CD4-positive, alpha-beta T cell treated with Interleukin-15 for 1 hour (primary cell): ENCODE results near the gene STBD1.
"Not testable (repeated sequence)": the region's sequence is repeated elsewhere in the genome, so short reads cannot be mapped to it uniquely, and the experiment has no call there.

Experiments
- DNase-seq: peaks from one replicate; pipeline ENCODE4 v3.0.0-alpha.2; 2020

Gene STBD1

DNA sequence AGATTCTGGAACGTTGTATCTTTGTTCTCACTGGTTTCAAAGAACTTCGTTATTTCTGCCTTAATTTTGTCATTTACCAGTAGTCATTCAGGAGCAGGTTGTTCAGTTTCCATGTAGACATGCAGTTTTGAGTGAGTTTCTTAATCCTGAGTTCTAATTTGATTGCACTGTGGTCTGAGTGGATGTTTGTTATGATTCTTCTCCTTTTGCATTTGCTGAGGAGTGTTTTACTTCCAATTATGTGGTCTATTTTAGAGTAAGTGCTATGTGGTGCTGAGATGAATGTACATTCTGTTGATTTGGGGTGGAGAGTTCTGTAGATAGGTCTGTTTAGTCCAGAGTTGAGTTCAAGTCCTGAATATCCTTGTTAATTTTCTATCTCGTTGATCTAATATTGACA, 18.7 kb upstream of the STBD1 start:
- DNase-seq = not testable (repeated sequence)

DNA sequence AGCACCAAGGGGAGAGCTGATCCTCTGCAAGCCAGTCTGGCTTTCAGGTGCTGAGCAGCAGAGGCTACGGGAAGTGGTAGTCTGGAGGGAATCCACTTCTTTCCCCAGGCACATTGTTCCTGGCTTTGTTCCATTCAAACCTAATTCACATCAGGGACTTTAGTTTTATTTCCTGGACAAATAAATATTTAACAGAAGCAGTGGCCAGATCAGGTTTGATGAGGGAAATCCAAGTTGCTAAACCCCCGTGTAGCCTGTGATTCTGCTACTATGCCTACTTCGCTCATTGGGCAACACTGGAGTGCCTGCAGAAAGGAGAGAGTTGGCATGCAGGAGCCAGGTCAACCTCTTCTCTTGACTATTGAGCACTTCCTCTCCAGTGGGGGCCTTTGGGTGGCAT, 13.8 kb upstream of the STBD1 start:
- no peak for DNase-seq

DNA sequence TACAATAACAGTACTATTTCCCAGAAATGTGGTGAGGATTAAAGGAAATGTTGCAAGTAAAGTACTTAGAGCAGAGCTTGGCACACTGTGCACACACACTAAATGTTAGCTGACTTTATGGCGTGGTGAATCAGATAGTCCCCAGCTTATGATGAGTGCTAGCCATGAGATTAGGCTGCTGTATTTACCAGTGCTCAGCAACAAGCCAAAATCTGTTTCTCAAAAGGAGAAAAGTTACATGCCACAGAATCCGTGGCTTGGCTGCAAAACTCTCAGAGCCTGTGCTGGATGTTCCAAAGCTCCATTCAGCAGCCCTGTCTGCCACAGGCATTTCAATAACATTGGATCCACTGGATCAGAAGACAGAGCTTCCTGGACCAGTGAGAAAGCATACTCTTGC, 12.8 kb upstream of the STBD1 start:
- no peak for DNase-seq

DNA sequence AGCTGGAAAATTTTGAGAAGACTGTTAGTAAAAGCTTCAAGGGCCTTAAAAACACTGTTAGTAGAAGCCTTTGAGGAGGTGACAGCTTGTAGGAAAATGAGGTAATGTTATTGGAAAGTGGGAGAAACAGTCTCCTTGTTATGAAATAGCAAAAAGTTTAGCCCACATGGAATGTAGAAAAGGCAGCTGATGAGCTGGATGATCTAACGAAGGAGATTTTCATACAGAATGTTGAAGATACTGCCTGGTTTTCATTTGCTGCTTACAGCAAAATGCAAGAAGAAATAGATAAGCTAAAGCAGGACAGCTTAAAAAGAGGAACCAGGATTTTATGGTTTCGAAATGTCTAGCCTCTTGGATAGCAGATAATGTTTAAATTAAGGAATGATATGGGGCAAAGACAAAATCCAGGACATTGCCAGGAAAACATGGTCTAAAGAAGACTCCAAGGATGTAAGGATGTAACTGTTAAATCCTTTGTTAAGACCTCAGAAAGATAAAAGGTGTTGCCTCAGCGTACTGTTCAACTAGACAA, 10.2 kb upstream of the STBD1 start:
- no peak for DNase-seq

DNA sequence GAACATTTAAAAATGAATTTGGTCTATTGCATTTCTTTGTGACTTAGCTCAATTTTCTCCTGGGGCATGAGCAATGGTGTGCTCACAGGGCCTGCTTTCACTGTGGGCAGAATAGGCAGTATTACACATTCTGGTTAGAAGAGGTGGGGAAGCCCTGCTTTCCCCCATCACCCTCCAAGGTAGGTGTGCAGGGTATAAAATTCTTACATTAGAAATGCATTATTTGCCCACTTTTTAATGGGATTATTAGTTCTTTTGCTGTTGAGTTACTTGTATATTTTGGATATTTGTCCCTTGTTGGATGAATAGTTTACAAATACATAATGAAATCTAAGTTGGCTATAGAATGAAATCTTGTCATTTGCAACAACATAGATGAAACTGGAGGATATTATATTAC, 8.3 kb upstream of the STBD1 start:
- no peak for DNase-seq

DNA sequence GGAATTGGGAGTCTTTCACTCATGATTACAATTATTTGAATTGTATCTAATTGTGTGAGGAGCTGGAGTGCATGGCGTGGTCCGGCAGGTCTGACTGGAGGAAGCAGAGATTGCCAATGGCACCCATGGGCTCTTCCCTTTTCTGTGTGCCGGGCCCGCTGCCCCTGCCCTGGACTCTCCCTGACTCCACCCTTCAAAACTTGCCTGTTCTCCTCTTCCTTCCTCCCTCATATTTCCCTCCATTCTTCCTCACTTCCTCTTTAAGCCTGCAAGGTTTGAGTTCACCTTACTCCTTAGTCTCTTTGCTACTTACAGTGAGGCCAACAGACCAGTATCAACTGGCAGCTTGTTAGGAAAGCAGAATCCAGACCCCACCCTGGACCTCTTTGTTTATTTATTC, 6.5 kb upstream of the STBD1 start:
- no peak for DNase-seq

DNA sequence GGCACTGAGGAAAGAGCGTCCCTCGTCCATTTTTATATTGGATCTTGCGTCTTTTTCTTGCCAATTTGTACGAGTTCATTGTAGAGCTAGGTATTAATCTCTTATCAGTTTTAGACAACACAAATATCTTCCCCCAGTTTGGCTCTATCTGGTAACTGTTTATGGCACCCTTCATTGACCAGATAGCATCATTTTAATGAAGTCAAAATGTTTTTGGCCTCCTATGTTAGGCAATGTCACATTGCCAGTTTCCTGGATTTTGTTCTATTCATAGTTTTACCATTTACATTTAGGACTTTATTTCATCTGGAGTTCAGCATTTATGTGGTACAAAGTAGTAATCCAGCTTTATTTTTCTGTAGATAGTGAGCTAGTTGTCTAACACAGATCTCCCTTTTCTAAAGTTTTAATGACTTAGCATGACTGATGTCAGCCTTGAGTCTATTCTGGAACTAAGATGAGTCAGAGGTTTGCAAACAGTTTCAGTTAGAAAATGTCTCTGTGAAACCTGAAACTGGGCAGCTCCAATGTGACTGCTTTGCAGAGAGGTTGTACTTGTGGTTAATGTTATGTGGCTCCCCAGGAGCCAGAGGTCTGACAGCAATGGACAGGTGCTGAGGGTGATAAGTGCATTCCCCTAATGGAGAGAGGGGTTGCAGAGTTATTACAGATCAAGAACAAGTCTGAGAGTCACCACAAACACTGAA, 5.3 kb upstream of the STBD1 start:
- no peak for DNase-seq

DNA sequence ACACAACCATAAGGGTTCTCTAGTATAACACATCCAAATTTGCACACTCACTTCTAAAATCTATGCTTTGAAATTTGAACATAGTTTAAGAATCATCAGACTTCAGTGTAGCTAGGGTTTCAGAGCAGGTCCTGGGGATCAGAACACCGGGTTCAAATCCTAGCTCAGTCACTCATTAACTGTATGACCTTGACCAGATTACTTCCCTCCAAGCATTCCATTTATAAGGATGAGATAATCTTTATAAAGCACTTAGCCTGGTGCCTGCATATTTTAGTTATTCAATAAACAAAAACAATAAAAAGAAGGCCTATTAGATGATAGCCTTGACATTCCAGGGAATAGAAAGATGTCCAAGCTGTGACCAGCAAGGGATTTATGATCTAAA, 4.8 kb upstream of the STBD1 start:
- no peak for DNase-seq

DNA sequence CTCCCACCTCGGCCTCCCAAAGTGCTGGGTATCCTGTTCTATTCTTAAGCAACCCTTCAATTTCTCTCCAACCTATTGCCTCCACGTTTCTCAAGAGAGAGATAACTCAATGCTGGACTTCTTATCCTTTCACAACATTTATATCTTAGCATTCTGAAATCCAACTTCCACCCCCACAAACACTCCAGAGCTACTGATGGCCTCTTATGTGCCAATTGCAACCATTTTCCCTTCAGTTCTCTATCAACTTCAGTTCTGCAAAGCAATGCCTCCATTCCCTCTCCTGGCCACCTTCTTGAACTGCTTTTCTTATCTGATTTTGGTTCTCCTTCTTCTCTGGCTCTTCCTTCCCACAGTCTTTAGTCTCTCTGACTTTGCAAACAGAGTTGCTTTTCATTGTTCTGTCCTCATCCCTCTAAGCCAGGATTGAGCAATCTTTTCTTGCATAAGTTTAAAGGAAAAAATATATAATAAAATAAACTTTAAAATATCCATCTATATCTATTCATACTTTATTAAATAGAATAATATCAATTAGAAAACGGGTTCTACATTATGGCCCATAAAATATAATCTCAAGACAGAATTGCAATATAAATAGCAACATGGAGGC, 3.6 kb upstream of the STBD1 start:
- DNase-seq = no peak

DNA sequence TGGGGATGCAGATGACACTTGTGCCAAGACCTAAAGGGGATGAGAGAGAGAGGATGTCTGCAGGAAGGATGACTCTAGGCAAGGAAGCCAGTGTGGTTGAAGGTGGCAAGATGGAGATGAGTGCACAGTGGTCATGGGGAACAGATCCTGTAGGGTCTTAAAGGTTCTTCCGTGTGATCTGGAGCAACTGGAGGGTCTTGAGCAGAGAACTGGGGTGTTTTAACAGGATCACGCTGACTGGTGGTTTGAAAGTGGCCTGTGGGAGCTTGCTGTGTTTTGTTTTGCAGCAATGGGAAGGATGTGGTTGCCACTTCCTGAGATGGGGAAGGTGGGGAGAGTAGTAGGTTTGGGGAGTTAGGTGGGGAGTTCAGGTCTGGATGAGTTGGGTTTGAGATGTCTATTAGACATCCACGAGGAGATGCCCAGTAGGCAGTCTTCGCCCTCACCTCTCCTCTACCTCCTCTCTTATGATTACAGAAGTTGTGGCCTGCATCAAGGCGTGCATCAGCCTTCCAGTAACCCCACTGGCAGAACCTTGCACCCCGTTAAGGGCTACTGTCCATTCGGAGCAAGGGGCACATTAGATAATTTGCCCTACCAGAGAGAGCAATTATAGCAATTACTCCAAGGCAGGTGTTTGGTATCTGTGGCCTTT, 1.4 kb upstream of the STBD1 start:
- no peak for DNase-seq

DNA sequence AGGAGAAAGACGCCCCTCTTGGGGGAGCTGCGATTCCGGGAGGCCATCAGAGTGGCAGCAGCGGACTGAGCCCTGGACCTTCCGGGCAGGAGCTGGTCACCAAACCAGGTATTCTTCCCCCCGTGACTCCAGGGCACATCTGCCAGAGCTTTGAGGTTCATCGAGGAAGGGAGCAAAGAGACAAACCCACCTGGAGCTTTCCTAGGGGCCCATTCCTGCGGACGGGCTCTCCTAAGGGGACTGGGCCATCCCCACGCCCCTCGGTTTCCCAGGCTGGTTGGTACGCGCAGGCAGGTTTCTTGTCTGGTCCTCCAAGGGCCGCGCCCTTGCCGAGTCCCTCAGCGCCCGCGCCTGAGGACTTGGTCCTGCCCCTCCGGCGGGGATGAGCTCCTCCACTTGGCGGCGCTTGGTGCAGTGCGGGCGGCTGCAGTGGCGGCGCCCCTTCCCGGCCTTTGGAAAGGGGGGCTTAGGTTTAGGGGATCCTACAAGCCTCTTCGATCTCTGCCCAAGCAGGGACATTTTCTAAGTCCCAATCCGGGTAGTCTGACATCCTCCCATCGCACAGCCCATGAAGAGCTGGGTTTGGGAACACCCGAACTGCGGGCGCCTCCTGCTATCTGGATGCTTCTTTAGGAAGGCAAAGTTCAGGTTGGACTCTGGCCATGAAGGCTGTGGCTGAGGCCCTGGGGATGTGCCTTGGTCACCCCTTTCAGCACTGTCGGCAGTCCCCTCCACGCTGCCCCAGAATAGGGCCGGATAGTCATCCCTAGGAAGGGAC, 538 bp downstream of the STBD1 start:
- no peak for DNase-seq

DNA sequence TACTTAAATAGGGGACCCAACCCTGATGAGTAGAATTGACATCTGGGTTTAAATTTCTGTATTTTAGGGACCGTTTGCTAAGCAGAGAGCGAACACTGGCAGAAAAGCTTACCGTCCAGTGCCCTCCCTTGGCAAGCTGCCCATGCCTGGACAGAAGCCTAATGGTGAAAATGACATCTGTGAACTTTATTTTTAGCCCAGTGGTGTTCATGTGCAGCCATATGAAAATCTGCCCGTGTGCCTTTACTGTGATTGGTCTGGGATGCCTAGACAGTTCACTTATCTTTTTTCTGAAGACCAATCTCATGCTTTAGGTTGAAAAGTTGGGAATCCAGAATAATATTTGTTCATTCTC, 1.1 kb downstream of the STBD1 start:
- no peak for DNase-seq

DNA sequence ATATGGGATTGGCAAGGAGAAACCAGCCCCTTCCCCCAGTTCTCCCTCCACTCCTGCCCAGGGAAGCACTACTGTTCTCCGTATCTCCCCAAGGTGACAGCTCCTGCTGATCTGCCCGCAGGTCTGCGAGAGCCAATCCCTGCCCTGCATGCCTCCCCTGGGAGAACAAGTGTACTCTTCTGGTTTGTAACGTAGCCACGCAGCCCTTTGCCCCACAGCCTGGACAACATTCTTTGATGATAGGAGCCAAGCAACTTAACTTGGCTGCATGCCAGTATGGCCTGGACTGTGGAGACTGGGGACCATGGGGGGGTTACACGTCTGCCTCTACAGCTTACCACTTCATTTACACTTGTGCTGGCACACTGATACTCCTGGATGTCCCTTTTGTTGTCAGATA, 2.0 kb downstream of the STBD1 start:
- DNase-seq = no peak

DNA sequence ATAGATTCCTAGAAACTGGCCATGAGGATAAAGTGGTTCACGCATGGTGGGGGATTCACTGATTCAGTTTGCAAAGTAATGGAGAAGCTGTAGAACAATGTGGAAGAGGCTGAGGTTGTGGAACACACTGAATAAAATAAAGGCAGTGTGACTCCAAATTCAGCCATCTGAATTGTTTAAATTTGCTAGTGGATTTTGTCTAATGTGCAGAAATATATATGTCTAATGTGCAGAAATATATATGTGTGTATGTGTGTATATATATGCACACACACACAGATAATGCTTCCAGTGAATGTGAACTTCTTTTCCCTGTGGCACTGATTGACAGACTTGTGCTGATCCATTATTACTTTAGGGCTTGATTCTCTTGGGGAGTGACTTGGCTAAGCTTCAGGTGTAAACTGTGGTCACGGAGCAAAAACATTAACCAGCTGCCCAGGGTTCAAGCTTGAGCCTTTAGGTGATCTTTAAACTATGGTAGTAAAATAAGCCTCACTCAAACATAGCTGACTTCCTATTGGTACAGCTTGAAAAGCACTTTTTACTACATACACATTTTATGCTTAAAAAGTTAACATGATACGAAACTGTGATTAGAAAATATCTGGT, 3.5 kb downstream of the STBD1 start:
- DNase-seq = no peak

DNA sequence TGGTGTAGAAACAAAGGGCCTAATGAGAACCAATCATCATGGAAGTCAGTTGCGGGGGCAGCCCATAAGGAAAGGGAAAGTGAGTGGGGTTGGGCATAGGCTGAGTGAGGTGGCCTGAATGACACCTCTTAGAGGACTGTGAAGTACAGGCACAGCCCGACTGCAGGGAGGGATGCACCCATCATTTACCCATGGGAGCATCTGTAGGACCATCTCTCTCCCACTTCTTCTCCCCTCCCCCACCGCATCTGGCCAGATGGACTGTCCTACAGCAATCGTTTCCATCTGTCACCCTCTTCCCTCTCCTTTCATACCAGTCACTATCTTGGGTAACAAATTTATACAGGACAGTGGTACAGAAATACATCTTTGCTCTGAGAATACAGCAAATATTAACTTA, 4.2 kb downstream of the STBD1 start:
- DNase-seq = no peak

DNA sequence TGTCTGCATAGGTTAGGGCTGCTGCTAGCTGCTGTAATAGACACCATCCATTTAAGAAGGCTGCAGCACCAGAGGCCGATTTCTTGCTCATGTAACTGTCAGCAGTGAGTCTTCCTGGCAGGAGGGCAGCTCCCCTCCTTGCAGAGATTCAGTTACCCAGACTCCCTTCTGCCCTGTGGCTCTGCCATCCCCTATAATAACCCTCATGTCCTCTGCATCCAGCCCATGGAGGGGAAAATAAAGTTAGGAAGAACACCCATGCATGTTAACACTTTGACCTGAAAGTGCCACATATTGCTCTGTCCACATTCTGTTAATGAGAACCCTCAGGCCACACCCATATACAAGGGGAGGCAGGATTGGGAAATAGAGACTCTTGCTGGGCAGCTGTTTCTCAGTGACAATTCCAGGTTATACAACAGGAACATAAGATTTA, 5.4 kb downstream of the STBD1 start:
- DNase-seq = no peak

DNA sequence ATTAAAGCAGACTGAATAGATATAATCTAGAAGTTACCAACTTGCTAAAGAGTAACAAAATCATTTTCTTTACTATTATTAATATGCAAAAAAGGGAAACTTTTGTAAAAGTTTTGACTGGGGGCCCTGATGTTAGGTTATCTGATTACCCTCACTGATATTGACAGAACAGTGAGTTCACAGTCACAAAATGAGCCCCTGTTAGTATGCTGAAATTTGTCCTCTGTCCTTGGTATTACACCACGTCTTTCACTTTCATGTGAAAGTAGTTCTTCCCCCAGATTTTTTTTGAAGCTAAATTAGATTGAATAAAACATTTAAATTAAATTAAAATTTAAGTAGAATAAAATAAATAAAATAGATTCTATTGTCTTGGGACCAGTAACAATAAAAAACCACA, 5.9 kb downstream of the STBD1 start:
- DNase-seq = no peak

DNA sequence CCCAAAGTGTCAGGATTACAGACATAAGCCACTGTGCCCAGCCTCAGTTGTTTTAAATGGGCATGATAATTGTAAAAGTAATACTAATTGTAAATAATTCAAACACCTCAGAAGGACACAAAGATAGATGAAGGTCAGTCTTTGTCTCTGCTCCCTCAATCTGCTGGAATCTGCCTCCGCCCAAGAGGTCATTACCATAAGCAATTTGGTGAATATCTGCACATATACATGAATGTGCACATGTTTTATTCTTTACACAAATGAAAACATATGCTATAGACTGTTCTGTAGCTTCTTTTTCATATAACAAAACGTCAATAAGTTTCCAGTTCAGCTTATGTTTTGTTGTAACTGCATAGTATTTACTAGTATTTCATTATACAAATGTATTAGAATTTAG, 7.0 kb downstream of the STBD1 start:
- no peak for DNase-seq

DNA sequence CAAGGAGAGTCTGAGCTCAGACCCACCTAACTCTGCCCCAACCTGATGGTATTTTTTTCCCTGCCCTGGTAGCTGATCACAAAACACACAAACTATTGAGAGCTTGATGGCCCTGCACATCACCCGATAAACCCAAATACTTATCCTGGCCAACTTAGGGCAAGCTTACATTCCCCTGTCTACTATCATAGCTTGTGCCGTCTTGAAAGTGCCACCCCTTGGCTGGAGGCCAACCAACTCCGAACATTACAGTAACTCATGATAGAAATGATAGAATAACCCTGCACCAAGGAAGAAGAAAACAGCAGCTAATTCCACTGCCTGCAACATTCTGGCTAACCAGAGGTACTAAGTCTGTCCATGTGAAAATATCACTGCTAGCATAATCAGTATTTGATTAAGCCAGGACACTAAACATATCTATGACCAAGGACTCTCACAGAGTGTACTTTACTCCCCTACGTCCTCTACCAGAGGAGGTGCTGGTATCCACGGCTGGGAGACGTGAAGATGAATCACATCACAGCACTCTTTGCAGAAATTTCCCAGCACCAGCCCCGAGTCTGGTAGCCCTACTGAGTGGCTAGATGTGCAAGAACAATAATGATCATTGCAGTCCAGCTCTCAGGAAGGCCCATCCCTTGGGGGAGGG, 8.9 kb downstream of the STBD1 start:
- no peak for DNase-seq

DNA sequence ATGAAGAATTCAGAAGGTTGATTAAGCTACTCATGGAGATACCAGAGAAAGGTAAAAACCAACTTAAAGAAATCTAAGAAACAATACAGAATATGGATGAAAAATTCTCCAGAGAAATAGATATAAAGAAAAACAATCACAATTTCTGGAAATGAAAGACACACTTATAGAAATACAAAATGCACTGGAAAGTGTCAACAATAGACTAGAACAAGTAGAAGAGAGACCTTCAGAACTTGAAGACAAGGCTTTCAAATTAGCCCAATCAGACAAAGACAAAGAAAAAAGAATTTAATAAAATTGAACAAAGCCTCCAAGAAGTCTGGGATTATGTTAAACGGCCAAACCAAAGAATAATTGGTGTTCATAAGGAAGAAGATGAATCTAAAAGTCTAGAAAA, 9.6 kb downstream of the STBD1 start:
- no peak for DNase-seq

DNA sequence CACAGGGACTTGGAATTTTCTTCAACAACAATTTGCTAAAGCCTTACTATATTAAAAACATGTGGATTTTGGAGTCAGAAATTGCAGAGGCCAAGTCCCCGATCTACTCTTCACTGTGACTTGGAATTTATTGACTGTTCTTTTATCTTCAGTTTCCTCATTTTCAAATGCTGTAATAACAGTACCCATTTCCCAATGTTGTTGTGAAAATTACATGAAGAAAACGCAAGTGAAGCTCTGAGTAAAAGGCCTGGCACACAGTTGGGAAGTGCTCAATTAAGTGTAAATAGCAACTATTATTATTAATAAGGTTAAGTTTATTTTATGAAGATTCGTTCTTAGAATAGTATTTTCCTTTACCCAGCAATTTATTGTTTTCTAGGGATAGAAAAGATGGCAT, 15.7 kb downstream of the STBD1 start:
- DNase-seq = no peak

DNA sequence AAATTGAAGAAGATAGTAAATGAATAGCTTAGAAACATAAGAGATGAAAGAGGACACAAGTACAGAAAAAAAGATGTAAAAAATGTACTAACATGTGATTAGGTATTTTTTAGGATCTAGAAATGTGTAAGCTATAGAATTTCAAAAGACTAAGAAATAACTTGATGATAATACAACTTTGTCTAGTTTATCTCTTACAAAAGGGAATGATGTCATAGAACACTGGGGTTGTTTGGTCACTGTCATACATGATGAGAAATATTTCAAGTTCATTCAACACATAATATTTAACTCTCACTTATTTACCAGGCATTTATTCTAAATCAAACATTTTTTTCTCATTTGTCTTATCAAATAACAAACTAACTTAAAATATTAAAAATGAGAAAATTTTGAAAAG, 18.5 kb downstream of the STBD1 start:
- no peak for DNase-seq

DNA sequence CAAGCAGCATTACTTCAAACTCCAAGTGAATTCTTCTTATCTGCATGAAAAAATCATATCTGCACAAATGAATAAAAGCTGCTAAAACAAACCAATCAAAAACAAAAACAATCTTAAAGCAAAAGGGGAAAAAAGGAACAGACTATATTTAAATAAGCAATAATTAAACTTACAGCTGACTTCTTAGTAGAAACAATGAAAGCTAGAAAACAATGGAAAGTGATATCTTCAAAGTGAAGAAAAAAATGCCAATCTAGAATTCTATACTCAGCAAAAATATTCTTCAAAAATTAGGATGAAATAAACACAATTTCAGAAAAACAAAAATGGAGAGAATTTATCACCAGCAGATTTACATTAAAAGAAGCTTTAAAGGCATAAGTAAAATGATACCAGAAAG, 20.0 kb downstream of the STBD1 start:
- DNase-seq = no peak
